SK-N-SH (cell line): ENCODE measurements around the gene PCBP3. TPM values are rescaled to one million over a fixed set of nuclear protein-coding genes. Genes with fewer than 3 reads are reported as not detected.

Experiments used
- CTCF ChIA-PET: fragments of 300-600, 350-600 bp; formaldehyde crosslinking; extraction: SDS; loops from one replicate; lab custom pipeline; 2021; lab: Yijun Ruan, JAX
- POLR2A ChIA-PET: fragments of 350-600 bp; sonication (Branson Sonifier 250); formaldehyde crosslinking; extraction: SDS; loops from one replicate; lab custom pipeline; 2020; ENCODE audit warnings: antibody characterized with exemption, inconsistent platforms; lab: Yijun Ruan, JAX
- DNase-seq: peaks from one replicate; pipeline ENCODE4 v3.0.0; 2012
- H2AFZ ChIP-seq: fragments of 200-600 bp; sonication (generic); 2 replicates; pipeline ENCODE4 v1.8.1; 2016; ENCODE audit warnings: antibody characterized with exemption, mild to moderate bottlenecking, low read depth
- H3F3A ChIP-seq: fragments of 200-600 bp; sonication (generic); replicated peaks from 2 replicates; pipeline ENCODE3; 2016; ENCODE audit warnings: antibody characterized with exemption, mild to moderate bottlenecking; ENCODE audit not compliant: insufficient read depth
- H3K27ac ChIP-seq, 2 experiments: fragments of 200-500 bp in 1 of 2; fragments of 200-600 bp in 1 of 2; sonication (Bioruptor generic) in 1 of 2; sonication (generic), shearing (Covaris generic) in 1 of 2; 2 replicates each; pipeline versions ENCODE4 v1.5.1 to v1.6.1; 2014 to 2016; ENCODE audit warnings: low read depth in 2 of 2, inconsistent platforms in 1 of 2, low read length in 1 of 2, mild to moderate bottlenecking in 1 of 2, mixed read lengths in 1 of 2
- H3K27me3 ChIP-seq: fragments of 200-600 bp; sonication (generic), shearing (Covaris generic); 2 replicates; pipeline ENCODE4 v1.6.1; 2016; ENCODE audit warnings: mixed run types; ENCODE audit not compliant: insufficient read depth
- H3K36me3 ChIP-seq, 2 experiments: fragments of 200-500 bp in 1 of 2; fragments of 200-600 bp in 1 of 2; sonication (Bioruptor generic) in 1 of 2; sonication (generic) in 1 of 2; replicated peaks in 1 of 2; 2 replicates each; pipeline versions ENCODE3 to v1.5.1; 2014 to 2016; ENCODE audit warnings: low read length in 1 of 2, mild to moderate bottlenecking in 1 of 2; ENCODE audit not compliant: insufficient read depth in 2 of 2, control insufficient read depth in 1 of 2
- H3K4me1 ChIP-seq, 2 experiments: fragments of 200-500 bp in 1 of 2; fragments of 200-600 bp in 1 of 2; sonication (Bioruptor generic) in 1 of 2; sonication (generic), shearing (Covaris generic) in 1 of 2; 2 replicates each; pipeline versions ENCODE4 v1.5.1 to v1.6.1; 2014 to 2016; ENCODE audit warnings: low read depth in 1 of 2, low read length in 1 of 2, mixed run types in 1 of 2; ENCODE audit not compliant: insufficient read depth in 2 of 2, control insufficient read depth in 1 of 2
- H3K4me2 ChIP-seq: fragments of 200-600 bp; sonication (generic), shearing (Covaris generic); 2 replicates; pipeline ENCODE4 v1.6.1; 2017; ENCODE audit warnings: mixed run types
- H3K4me3 ChIP-seq, 2 experiments: fragments of 200-500 bp in 1 of 2; fragments of 200-600 bp in 1 of 2; sonication (Bioruptor generic) in 1 of 2; sonication (generic), shearing (Covaris generic) in 1 of 2; 2 replicates each; pipeline versions ENCODE4 v1.5.1 to v1.8.1; 2014 to 2016; ENCODE audit warnings: low read depth in 2 of 2, inconsistent platforms in 1 of 2, low read length in 1 of 2, mild to moderate bottlenecking in 1 of 2, mixed read lengths in 1 of 2, moderate library complexity in 1 of 2
- H3K79me2 ChIP-seq: fragments of 200-600 bp; sonication (generic); 2 replicates; pipeline ENCODE4 v1.8.1; 2017; ENCODE audit warnings: mild to moderate bottlenecking; ENCODE audit not compliant: insufficient read depth
- H3K9ac ChIP-seq: fragments of 200-600 bp; sonication (generic); 2 replicates; pipeline ENCODE4 v1.6.1; 2017; ENCODE audit warnings: mixed run types
- H3K9me2 ChIP-seq: fragments of 200-600 bp; sonication (generic); 2 replicates; pipeline ENCODE4 v1.6.1; 2017; ENCODE audit warnings: mixed run types
- H3K9me3 ChIP-seq: fragments of 200-600 bp; sonication (generic); 2 replicates; pipeline ENCODE4 v1.6.1; 2017; ENCODE audit warnings: mixed run types, mild to moderate bottlenecking, moderate library complexity
- H4K20me1 ChIP-seq: fragments of 200-600 bp; sonication (generic); 2 replicates; pipeline ENCODE4 v1.6.1; 2017; ENCODE audit warnings: mild to moderate bottlenecking, mixed run types; ENCODE audit not compliant: insufficient read depth
- CHD2 ChIP-seq: fragments of 150-350 bp; IDR thresholded peaks from 2 replicates; pipeline ENCODE4 v1.6.1; 2018; ENCODE audit warnings: low read length; ENCODE audit not compliant: partially characterized antibody
- ELF1 ChIP-seq: IDR thresholded peaks from 2 replicates; pipeline ENCODE4 v1.4.0; 2012
- FOSL2 ChIP-seq: IDR thresholded peaks from 2 replicates; pipeline ENCODE4 v1.4.0; 2012; ENCODE audit warnings: low read depth, mild to moderate bottlenecking, moderate library complexity, borderline replicate concordance
- FOXJ3 ChIP-seq: sonication (generic); formaldehyde crosslinking; IDR thresholded peaks from 2 replicates; pipeline ENCODE4 v1.5.1; 2020; ENCODE audit warnings: mild to moderate bottlenecking, missing genetic modification reagents
- FOXM1 ChIP-seq: IDR thresholded peaks from 2 replicates; pipeline ENCODE4 v1.4.0; 2012; ENCODE audit warnings: low read depth, mild to moderate bottlenecking
- MEF2A ChIP-seq: IDR thresholded peaks from 2 replicates; pipeline ENCODE4 v1.4.0; 2012; ENCODE audit warnings: low read depth, borderline replicate concordance
- MXI1 ChIP-seq: IDR thresholded peaks from 2 replicates; pipeline ENCODE4 v1.6.1; 2012; ENCODE audit warnings: mild to moderate bottlenecking, low read depth, low read length, improper control_type of control experiment
- NFIC ChIP-seq: IDR thresholded peaks from 2 replicates; pipeline ENCODE4 v1.4.0; 2012; ENCODE audit warnings: borderline replicate concordance
- NRF1 ChIP-seq: IDR thresholded peaks from 2 replicates; pipeline ENCODE4 v1.6.1; 2012; ENCODE audit warnings: low read depth, mild to moderate bottlenecking, low read length
- RAD21 ChIP-seq: IDR thresholded peaks from 2 replicates; pipeline ENCODE4 v1.6.1; 2012; ENCODE audit warnings: mild to moderate bottlenecking, low read length
- RCOR1 ChIP-seq: fragments of 150-350 bp; IDR thresholded peaks from 2 replicates; pipeline ENCODE4 v1.6.1; 2017; ENCODE audit warnings: antibody characterized with exemption, low read length
- RXRA ChIP-seq: IDR thresholded peaks from 2 replicates; pipeline ENCODE4 v1.4.0; 2012; ENCODE audit warnings: low read depth, mild to moderate bottlenecking, borderline replicate concordance
- TAF1 ChIP-seq: IDR thresholded peaks from 2 replicates; pipeline ENCODE4 v1.6.1; 2012; ENCODE audit warnings: low read depth, mild to moderate bottlenecking, low read length, moderate library complexity, borderline replicate concordance
- WGBS: methylation state at CpG from one replicate; pipeline ENCODE4 v1.1.6; 2017; ENCODE audit warnings: low lambda C conversion rate; 5-methylcytosine and 5-hydroxymethylcytosine counted together
- polyA plus RNA-seq, 3 experiments: library from polyadenylated mRNA; depleted of rRNA; stranded (reverse); fragments of >200 nt; gene quantifications; 2 replicates each; pipeline ENCODE4 v1.2.3, GENCODE V29; 2012
- TF ChIP-seq, protein P1 (sequence below): IDR thresholded peaks from 2 replicates; pipeline ENCODE4 v1.4.0; 2012; ENCODE audit warnings: low read depth, borderline replicate concordance
- TF ChIP-seq, protein P2 (sequence below): IDR thresholded peaks from 2 replicates; pipeline ENCODE4; 2012
- TF ChIP-seq, protein P3 (sequence below): fragments of 150-350 bp; IDR thresholded peaks from 2 replicates; pipeline ENCODE4 v1.6.1; 2016; ENCODE audit warnings: mild to moderate bottlenecking, low read depth, low read length
- TF ChIP-seq, protein P4 (sequence below): fragments of 200-600 bp; sonication (generic); IDR thresholded peaks from 2 replicates; pipeline ENCODE4 v1.6.1; 2017; ENCODE audit warnings: antibody characterized with exemption, mild to moderate bottlenecking, moderate library complexity
- TF ChIP-seq, protein P5 (sequence below): IDR thresholded peaks from 2 replicates; pipeline ENCODE4 v1.4.0; 2012; ENCODE audit warnings: low read depth, borderline replicate concordance
- TF ChIP-seq, protein P6 (sequence below): fragments of 150-350 bp; IDR thresholded peaks from 2 replicates; pipeline ENCODE4 v1.6.1; 2017; ENCODE audit warnings: antibody characterized with exemption, low read length, low read depth, borderline replicate concordance

Gene PCBP3
- polyA plus RNA-seq, 1 of the 3 experiments (the other 2 are of a cell fraction), result 9.5 TPM

DNA sequence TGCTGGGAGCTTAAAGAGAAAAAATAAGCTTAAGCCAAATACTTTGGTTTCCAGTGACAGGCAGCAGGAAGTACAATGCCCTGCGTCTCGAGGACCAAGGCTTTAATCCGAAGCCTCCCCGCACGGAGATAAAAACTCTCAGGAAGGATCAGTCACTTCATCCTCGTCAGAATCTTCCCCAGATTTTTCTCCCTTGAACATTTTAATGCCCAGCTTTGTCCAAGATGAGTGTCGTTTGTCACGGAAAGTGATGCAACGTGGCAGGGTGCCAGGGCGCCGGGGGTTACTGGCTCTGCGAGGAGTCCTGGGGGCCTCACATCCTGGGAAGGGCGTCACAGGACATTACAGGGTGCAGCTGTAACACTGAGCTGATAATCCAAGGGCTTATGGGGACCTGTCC is 25.2 kb upstream of the PCBP3 start (continued):
- TF ChIP-seq, protein P1, sequence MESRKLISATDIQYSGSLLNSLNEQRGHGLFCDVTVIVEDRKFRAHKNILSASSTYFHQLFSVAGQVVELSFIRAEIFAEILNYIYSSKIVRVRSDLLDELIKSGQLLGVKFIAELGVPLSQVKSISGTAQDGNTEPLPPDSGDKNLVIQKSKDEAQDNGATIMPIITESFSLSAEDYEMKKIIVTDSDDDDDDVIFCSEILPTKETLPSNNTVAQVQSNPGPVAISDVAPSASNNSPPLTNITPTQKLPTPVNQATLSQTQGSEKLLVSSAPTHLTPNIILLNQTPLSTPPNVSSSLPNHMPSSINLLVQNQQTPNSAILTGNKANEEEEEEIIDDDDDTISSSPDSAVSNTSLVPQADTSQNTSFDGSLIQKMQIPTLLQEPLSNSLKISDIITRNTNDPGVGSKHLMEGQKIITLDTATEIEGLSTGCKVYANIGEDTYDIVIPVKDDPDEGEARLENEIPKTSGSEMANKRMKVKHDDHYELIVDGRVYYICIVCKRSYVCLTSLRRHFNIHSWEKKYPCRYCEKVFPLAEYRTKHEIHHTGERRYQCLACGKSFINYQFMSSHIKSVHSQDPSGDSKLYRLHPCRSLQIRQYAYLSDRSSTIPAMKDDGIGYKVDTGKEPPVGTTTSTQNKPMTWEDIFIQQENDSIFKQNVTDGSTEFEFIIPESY, result no peak
- TF ChIP-seq TAF1 (no peak), FOSL2 (no peak), FOXJ3 (no peak)

DNA sequence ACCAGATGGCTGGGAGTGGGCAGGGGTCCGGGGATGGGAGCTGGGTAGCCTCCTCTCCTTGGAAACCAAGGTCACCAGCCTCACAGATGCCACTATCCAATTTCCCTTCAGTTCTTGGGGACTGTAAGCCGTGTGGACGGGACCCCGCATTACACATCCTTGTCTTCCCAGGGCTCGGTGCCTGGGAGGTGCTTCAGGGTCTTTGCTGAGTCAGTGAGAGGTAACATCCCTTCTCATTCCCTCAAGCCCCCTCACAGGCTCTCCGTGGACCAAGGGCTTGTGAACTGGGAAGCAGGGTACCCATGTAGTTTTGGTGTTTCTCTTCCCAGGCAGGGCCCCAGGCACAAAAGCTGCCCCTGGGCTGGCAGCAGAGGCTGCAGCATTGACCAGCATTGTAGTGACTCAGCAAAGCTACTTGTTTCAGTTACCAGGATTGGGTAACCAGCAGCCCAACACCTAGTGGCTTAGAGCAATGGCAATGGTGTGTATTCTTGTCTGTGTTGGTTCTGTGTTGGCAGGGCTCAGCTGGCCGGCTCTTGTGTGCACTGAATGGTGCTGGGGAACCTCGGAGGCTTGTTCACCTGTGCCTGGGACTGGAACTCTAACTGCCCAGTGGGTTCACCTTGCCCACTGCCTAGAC is 24.6 kb upstream of the PCBP3 start:
- TF ChIP-seq FOSL2 (no peak), RXRA (no peak), RCOR1 (no peak), FOXJ3 (no peak), NRF1 (no peak), MEF2A (no peak), MXI1 (no peak), RAD21 (no peak), CHD2 (no peak), NFIC (no peak), FOXM1 (no peak), ELF1 (no peak)
- TF ChIP-seq, protein P2, sequence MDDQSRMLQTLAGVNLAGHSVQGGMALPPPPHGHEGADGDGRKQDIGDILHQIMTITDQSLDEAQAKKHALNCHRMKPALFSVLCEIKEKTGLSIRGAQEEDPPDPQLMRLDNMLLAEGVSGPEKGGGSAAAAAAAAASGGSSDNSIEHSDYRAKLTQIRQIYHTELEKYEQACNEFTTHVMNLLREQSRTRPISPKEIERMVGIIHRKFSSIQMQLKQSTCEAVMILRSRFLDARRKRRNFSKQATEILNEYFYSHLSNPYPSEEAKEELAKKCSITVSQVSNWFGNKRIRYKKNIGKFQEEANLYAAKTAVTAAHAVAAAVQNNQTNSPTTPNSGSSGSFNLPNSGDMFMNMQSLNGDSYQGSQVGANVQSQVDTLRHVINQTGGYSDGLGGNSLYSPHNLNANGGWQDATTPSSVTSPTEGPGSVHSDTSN, result no peak
- TF ChIP-seq, protein P3, sequence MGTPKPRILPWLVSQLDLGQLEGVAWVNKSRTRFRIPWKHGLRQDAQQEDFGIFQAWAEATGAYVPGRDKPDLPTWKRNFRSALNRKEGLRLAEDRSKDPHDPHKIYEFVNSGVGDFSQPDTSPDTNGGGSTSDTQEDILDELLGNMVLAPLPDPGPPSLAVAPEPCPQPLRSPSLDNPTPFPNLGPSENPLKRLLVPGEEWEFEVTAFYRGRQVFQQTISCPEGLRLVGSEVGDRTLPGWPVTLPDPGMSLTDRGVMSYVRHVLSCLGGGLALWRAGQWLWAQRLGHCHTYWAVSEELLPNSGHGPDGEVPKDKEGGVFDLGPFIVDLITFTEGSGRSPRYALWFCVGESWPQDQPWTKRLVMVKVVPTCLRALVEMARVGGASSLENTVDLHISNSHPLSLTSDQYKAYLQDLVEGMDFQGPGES, result no peak
- TF ChIP-seq, protein P4, sequence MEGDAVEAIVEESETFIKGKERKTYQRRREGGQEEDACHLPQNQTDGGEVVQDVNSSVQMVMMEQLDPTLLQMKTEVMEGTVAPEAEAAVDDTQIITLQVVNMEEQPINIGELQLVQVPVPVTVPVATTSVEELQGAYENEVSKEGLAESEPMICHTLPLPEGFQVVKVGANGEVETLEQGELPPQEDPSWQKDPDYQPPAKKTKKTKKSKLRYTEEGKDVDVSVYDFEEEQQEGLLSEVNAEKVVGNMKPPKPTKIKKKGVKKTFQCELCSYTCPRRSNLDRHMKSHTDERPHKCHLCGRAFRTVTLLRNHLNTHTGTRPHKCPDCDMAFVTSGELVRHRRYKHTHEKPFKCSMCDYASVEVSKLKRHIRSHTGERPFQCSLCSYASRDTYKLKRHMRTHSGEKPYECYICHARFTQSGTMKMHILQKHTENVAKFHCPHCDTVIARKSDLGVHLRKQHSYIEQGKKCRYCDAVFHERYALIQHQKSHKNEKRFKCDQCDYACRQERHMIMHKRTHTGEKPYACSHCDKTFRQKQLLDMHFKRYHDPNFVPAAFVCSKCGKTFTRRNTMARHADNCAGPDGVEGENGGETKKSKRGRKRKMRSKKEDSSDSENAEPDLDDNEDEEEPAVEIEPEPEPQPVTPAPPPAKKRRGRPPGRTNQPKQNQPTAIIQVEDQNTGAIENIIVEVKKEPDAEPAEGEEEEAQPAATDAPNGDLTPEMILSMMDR, result no peak
- TF ChIP-seq, protein P5, sequence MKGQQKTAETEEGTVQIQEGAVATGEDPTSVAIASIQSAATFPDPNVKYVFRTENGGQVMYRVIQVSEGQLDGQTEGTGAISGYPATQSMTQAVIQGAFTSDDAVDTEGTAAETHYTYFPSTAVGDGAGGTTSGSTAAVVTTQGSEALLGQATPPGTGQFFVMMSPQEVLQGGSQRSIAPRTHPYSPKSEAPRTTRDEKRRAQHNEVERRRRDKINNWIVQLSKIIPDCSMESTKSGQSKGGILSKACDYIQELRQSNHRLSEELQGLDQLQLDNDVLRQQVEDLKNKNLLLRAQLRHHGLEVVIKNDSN, result no peak
- TF ChIP-seq, protein P6, sequence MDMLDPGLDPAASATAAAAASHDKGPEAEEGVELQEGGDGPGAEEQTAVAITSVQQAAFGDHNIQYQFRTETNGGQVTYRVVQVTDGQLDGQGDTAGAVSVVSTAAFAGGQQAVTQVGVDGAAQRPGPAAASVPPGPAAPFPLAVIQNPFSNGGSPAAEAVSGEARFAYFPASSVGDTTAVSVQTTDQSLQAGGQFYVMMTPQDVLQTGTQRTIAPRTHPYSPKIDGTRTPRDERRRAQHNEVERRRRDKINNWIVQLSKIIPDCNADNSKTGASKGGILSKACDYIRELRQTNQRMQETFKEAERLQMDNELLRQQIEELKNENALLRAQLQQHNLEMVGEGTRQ, result no peak
- no peaks in the 10 kb centered on the region for H4K20me1 ChIP-seq
- H3F3A ChIP-seq, result no peaks in the 10 kb centered on the region
- peaks cover 5% of the 10 kb centered on the region; the same call in 1 of the 2 replicates for H3K27me3 ChIP-seq
- WGBS, result 41% methylated on average over 4 of the region's 8 CpGs
- POLR2A ChIA-PET, result no interaction called here
- no peak overlapping the region for H3K27ac ChIP-seq
- no peak overlapping the region for H3K4me2 ChIP-seq
- no peak overlapping the region for H2AFZ ChIP-seq
- no peaks in the 10 kb centered on the region for H3K79me2 ChIP-seq
- H3K4me3 ChIP-seq, result no peak overlapping the region
- no peak overlapping the region for H3K9ac ChIP-seq
- DNase-seq, result peak; percentile 4
- no peaks in the 10 kb centered on the region for H3K9me3 ChIP-seq
- no peaks in the 10 kb centered on the region for H3K36me3 ChIP-seq
- peaks cover 0 to 29% of the 10 kb centered on the region in 2 experiments; a peak in 1 of 4 replicates for H3K4me1 ChIP-seq
- CTCF ChIA-PET, result interaction anchor here (1.3 to 2.8 kb wide), 3 partner anchors 23 to 62 kb away, joined by 3 to 13 read pairs (median 5); no protein-coding TSS in a partner anchor
- H3K9me2 ChIP-seq, result no peaks in the 10 kb centered on the region
